BE2C (cell line): Measurements from ENCODE around the gene TOMM70.

Experiments
- DNase-seq: peaks from one replicate; pipeline ENCODE4 v3.0.0-alpha.2; 2020
- H3K27me3 ChIP-seq: fragments of 250-450 bp; sonication (Bioruptor Pico); 2 replicates; pipeline ENCODE4 v1.5.1; 2020; ENCODE audit warnings: mild to moderate bottlenecking
- H3K36me3 ChIP-seq: fragments of 250-450 bp; sonication (Bioruptor Pico); 2 replicates; pipeline ENCODE4 v1.5.1; 2020; ENCODE audit warnings: mild to moderate bottlenecking
- H3K4me1 ChIP-seq: fragments of 250-450 bp; sonication (Bioruptor Pico); 2 replicates; pipeline ENCODE4 v1.5.1; 2020
- H3K4me3 ChIP-seq: 2 replicates; pipeline ENCODE4 v1.5.1; 2011; ENCODE audit warnings: low read depth, low read length
- H3K9me3 ChIP-seq: fragments of 250-450 bp; sonication (Bioruptor Pico); 2 replicates; pipeline ENCODE4 v1.5.1; 2020
- TF ChIP-seq, protein P1 (sequence below): IDR thresholded peaks from 2 replicates; pipeline ENCODE4 v1.5.1; 2012; ENCODE audit warnings: mild to moderate bottlenecking, low read depth, low read length

The TOMM70 gene

GRCh38 chr3:100400419-100400779 is 490 bp downstream of the TOMM70 start:
- TF ChIP-seq, protein P1, sequence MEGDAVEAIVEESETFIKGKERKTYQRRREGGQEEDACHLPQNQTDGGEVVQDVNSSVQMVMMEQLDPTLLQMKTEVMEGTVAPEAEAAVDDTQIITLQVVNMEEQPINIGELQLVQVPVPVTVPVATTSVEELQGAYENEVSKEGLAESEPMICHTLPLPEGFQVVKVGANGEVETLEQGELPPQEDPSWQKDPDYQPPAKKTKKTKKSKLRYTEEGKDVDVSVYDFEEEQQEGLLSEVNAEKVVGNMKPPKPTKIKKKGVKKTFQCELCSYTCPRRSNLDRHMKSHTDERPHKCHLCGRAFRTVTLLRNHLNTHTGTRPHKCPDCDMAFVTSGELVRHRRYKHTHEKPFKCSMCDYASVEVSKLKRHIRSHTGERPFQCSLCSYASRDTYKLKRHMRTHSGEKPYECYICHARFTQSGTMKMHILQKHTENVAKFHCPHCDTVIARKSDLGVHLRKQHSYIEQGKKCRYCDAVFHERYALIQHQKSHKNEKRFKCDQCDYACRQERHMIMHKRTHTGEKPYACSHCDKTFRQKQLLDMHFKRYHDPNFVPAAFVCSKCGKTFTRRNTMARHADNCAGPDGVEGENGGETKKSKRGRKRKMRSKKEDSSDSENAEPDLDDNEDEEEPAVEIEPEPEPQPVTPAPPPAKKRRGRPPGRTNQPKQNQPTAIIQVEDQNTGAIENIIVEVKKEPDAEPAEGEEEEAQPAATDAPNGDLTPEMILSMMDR, result no peak
- H3K4me1 ChIP-seq, result peaks cover 7% of the 10 kb centered on the region
- H3K27me3 ChIP-seq, result no peaks in the 10 kb centered on the region
- no peaks in the 10 kb centered on the region for H3K9me3 ChIP-seq
- peak; percentile 23 for DNase-seq
- H3K4me3 ChIP-seq, result peak overlapping the region; percentile 95
- H3K36me3 ChIP-seq, result no peaks in the 10 kb centered on the region; the same call in none of the 2 replicates

DNA sequence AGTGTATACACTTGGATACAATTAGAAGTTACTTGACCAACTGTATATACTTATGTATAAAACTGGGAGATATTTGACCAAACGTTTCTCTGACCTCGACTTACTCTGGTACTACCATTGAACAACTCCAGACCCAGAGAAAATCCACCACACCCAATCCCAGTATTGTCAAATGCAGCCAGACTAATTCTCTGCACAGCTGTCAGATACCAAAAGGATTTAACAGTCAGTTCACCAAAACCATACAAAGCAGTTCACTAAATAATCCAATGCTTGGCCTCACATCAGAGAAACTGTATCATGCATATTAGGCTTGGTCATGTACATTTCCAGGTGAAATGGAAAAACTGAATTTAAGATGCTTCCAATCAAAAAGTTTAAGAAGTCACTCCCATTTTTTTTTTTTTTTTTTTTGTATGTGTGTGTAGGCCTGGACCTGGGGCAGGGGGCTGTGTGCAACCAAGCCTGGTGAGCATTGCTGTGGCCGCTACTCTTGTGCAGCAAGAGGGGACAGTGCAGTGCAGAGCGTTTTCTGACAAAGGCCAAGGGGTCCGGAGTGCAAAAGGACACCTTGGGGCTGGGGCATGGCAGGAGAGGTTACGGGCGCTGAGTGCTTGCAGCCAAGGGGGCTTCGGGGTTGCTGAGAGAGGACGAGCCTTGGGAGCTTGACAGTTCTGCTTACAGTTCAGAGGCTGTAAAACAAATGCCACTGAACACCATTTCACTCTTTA is 1.4 kb downstream of the TOMM70 start:
- TF ChIP-seq, protein P1, result no peak
- H3K9me3 ChIP-seq, result no peaks in the 10 kb centered on the region
- DNase-seq, result no peak
- peak overlapping the region; percentile 95 for H3K4me3 ChIP-seq
- H3K27me3 ChIP-seq, result no peaks in the 10 kb centered on the region
- H3K4me1 ChIP-seq, result peaks cover 7% of the 10 kb centered on the region
- H3K36me3 ChIP-seq, result peaks cover 5% of the 10 kb centered on the region

DNA sequence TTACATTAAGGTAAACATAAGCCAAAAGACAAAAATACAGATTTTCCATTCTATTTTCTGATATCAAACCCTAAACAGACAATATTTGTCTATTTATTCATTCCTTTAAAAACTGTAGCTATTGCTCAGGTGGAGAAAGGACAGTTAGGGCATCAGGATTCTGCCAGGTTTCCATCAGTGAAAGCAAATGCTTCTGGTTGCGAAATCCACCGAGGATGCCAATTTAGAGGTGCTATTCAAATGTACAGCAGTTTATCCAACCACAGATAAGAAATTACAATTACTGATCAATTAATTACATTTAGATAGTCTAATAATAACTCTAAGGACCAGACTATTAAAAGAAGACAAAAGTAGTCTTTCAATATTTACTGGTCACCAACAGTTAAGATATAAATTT is 3.9 kb downstream of the TOMM70 start:
- DNase-seq, result no peak
- Histone ChIP-seq H3K9me3 (no peaks in the 10 kb centered on the region), H3K4me3 (no peak overlapping the region), H3K36me3 (peaks cover 8% of the 10 kb centered on the region), H3K4me1 (no peaks in the 10 kb centered on the region), H3K27me3 (no peaks in the 10 kb centered on the region)
- TF ChIP-seq, protein P1, result no peak

- H3K4me1 ChIP-seq, result no peaks in the 10 kb centered on the region
- no peak for DNase-seq
- no peaks in the 10 kb centered on the region for H3K9me3 ChIP-seq
- TF ChIP-seq, protein P1, result no peak
- no peak overlapping the region for H3K4me3 ChIP-seq
- H3K27me3 ChIP-seq, result no peaks in the 10 kb centered on the region
- peaks cover 8% of the 10 kb centered on the region for H3K36me3 ChIP-seq
Measured at GRCh38 chr3:100395679-100396431, 5.0 kb downstream of the TOMM70 start.

GRCh38 chr3:100389025-100389424 is 11.9 kb downstream of the TOMM70 start:
- H3K27me3 ChIP-seq, result no peaks in the 10 kb centered on the region
- no peaks in the 10 kb centered on the region for H3K9me3 ChIP-seq
- H3K36me3 ChIP-seq, result peaks cover 43% of the 10 kb centered on the region
- TF ChIP-seq, protein P1, result no peak
- H3K4me3 ChIP-seq, result no peak overlapping the region
- no peaks in the 10 kb centered on the region; the same call in 1 of the 2 replicates for H3K4me1 ChIP-seq
- no peak for DNase-seq
